WTC11 (cell line): ENCODE measurements around the gene ABCB11. TPM values are rescaled to one million over a fixed set of nuclear protein-coding genes. Genes with fewer than 3 reads are reported as not detected.

Source experiments
- ATAC-seq: fragments of 200-7000 bp; cut with Tn5 transposase; 2 replicates; pipeline ENCODE4 v1.10.0; 2021; ENCODE audit warnings: mild to moderate bottlenecking, moderate library complexity
- CTCF ChIA-PET: fragments of 300-600 bp; sonication (Branson Sonifier 250); formaldehyde crosslinking; loops from one replicate; lab custom pipeline; 2021; ENCODE audit warnings: antibody characterized with exemption; lab: Charles Lee
- POLR2A ChIA-PET: fragments of 350-600 bp; sonication (Branson Sonifier 250); formaldehyde crosslinking; loops from one replicate; lab custom pipeline; 2021; ENCODE audit warnings: antibody characterized with exemption; lab: Charles Lee
- DNase-seq: peaks from one replicate; pipeline ENCODE4 v3.0.0; 2021; ENCODE audit warnings: low spot score
- H3K27ac Mint-ChIP-seq: 2 replicates; pipeline ENCODE4 v1.8.0; 2021; ENCODE audit warnings: mixed read lengths
- H3K27me3 Mint-ChIP-seq: 2 replicates; pipeline ENCODE4 v1.8.0; 2021; ENCODE audit warnings: low read depth, mild to moderate bottlenecking, moderate library complexity, mixed read lengths
- H3K36me3 Mint-ChIP-seq: 2 replicates; pipeline ENCODE4 v1.8.0; 2021; ENCODE audit warnings: mixed read lengths
- H3K4me1 Mint-ChIP-seq: 2 replicates; pipeline ENCODE4 v1.8.0; 2022; ENCODE audit warnings: mixed read lengths
- H3K4me3 Mint-ChIP-seq: 2 replicates; pipeline ENCODE4 v1.8.0; 2021; ENCODE audit warnings: mild to moderate bottlenecking, moderate library complexity, mixed read lengths
- H3K9me3 Mint-ChIP-seq: 2 replicates; pipeline ENCODE4 v1.8.0; 2021; ENCODE audit warnings: mixed read lengths
- ARID4B ChIP-seq: sonication (generic); formaldehyde crosslinking; IDR thresholded peaks from 2 replicates; pipeline ENCODE4 v1.8.0; 2023; ENCODE audit warnings: missing genetic modification reagents, mild to moderate bottlenecking, borderline replicate concordance
- ATF1 ChIP-seq: sonication (generic); formaldehyde crosslinking; IDR thresholded peaks from 2 replicates; pipeline ENCODE4 v1.8.1; 2023; ENCODE audit warnings: mild to moderate bottlenecking, moderate library complexity, missing genetic modification reagents
- CREB1 ChIP-seq: sonication (generic); formaldehyde crosslinking; IDR thresholded peaks from 2 replicates; pipeline ENCODE4 v1.8.0; 2023; ENCODE audit warnings: mild to moderate bottlenecking, missing genetic modification reagents
- CTCF ChIP-seq: fragments of 200-600 bp; IDR thresholded peaks from 2 replicates; pipeline ENCODE4 v1.8.0; 2022; ENCODE audit warnings: antibody characterized with exemption
- E2F1 ChIP-seq: sonication (generic); formaldehyde crosslinking; IDR thresholded peaks from 2 replicates; pipeline ENCODE4 v1.8.0; 2022; ENCODE audit warnings: mild to moderate bottlenecking, missing genetic modification reagents
- EMX1 ChIP-seq: fragments of 250-450 bp; sonication (Bioruptor Pico); IDR thresholded peaks from 2 replicates; pipeline ENCODE4 v1.8.0; 2021; ENCODE audit warnings: mild to moderate bottlenecking
- ETV6 ChIP-seq: sonication (generic); formaldehyde crosslinking; IDR thresholded peaks from 2 replicates; pipeline ENCODE4 v1.8.1; 2022; ENCODE audit warnings: mild to moderate bottlenecking, missing genetic modification reagents
- HMGA2 ChIP-seq: fragments of 250-450 bp; sonication (Bioruptor Pico); IDR thresholded peaks from 2 replicates; pipeline ENCODE4 v1.4.0; 2021; ENCODE audit warnings: mild to moderate bottlenecking, moderate library complexity
- HMGXB4 ChIP-seq: sonication (generic); formaldehyde crosslinking; IDR thresholded peaks from 2 replicates; pipeline ENCODE4 v1.8.1; 2023; ENCODE audit warnings: mild to moderate bottlenecking, moderate library complexity, missing genetic modification reagents
- JAZF1 ChIP-seq: fragments of 250-450 bp; sonication (Bioruptor Pico); IDR thresholded peaks from 2 replicates; pipeline ENCODE4 v1.9.0; 2021; ENCODE audit warnings: moderate library complexity, mild to moderate bottlenecking, inconsistent platforms
- MXD4 ChIP-seq: fragments of 250-450 bp; sonication (Bioruptor Pico); IDR thresholded peaks from 2 replicates; pipeline ENCODE4 v1.8.0; 2021; ENCODE audit warnings: mild to moderate bottlenecking, moderate library complexity, borderline replicate concordance
- NR2C2 ChIP-seq: sonication (generic); formaldehyde crosslinking; IDR thresholded peaks from 2 replicates; pipeline ENCODE4 v1.8.0; 2022; ENCODE audit warnings: mild to moderate bottlenecking, missing genetic modification reagents
- OVOL2 ChIP-seq: fragments of 250-450 bp; sonication (Bioruptor Pico); IDR thresholded peaks from 2 replicates; pipeline ENCODE4 v1.9.0; 2021; ENCODE audit warnings: mild to moderate bottlenecking, borderline replicate concordance
- RORB ChIP-seq: fragments of 250-450 bp; sonication (Bioruptor Pico); IDR thresholded peaks from 2 replicates; pipeline ENCODE4 v1.9.0; 2021; ENCODE audit warnings: mild to moderate bottlenecking
- SOX15 ChIP-seq: fragments of 250-450 bp; sonication (Bioruptor Pico); IDR thresholded peaks from 2 replicates; pipeline ENCODE4 v1.9.0; 2021; ENCODE audit warnings: mild to moderate bottlenecking
- ZNF138 ChIP-seq: sonication (generic); formaldehyde crosslinking; conservative IDR thresholded peaks from 2 replicates; pipeline ENCODE4 v1.8.1; 2022; ENCODE audit warnings: mild to moderate bottlenecking, moderate library complexity, missing genetic modification reagents
- ZNF671 ChIP-seq: fragments of 250-450 bp; sonication (Bioruptor Pico); IDR thresholded peaks from 2 replicates; pipeline ENCODE4 v1.8.0; 2021; ENCODE audit warnings: mild to moderate bottlenecking
- total RNA-seq: library from RNA; stranded (reverse); gene quantifications from 3 replicates; pipeline ENCODE4 v1.2.3, GENCODE V29; 2021
- TF ChIP-seq, protein P1 (sequence below): sonication (generic); formaldehyde crosslinking; IDR thresholded peaks from 2 replicates; pipeline ENCODE4 v1.8.0; 2022; ENCODE audit warnings: mild to moderate bottlenecking, missing genetic modification reagents
- TF ChIP-seq, protein P2 (sequence below): sonication (generic); formaldehyde crosslinking; IDR thresholded peaks from 2 replicates; pipeline ENCODE4 v1.8.1; 2022; ENCODE audit warnings: low read depth, mild to moderate bottlenecking, moderate library complexity, missing genetic modification reagents, borderline replicate concordance

The ABCB11 gene
- total RNA-seq, 1 experiment from 2014 or later, result 0.77 TPM

- CTCF ChIA-PET, result no interaction called here
- no peak for ATAC-seq
- peaks cover 12% of the 10 kb centered on the region; the same call in 1 of the 2 replicates for H3K27me3 Mint-ChIP-seq
- H3K9me3 Mint-ChIP-seq, result peaks cover 19% of the 10 kb centered on the region
- no peak overlapping the region for H3K4me3 Mint-ChIP-seq
- H3K27ac Mint-ChIP-seq, result no peak overlapping the region
- H3K4me1 Mint-ChIP-seq, result peaks cover 42% of the 10 kb centered on the region
- H3K36me3 Mint-ChIP-seq, result peaks cover 13% of the 10 kb centered on the region
- no peak for TF ChIP-seq ETV6 (CRISPR knock-in tag)
- no peak for TF ChIP-seq MXD4 (CRISPR knock-in tag)
- no peak for TF ChIP-seq OVOL2 (CRISPR knock-in tag)
- TF ChIP-seq ARID4B (CRISPR knock-in tag), result no peak
- no peak for TF ChIP-seq HMGXB4 (CRISPR knock-in tag)
- no peak for TF ChIP-seq ATF1 (CRISPR knock-in tag)
- no peak for TF ChIP-seq CTCF
- no peak for TF ChIP-seq CREB1 (CRISPR knock-in tag)
- no peak for TF ChIP-seq NR2C2 (CRISPR knock-in tag)
- no peak for TF ChIP-seq EMX1 (CRISPR knock-in tag)
- TF ChIP-seq, protein P1, sequence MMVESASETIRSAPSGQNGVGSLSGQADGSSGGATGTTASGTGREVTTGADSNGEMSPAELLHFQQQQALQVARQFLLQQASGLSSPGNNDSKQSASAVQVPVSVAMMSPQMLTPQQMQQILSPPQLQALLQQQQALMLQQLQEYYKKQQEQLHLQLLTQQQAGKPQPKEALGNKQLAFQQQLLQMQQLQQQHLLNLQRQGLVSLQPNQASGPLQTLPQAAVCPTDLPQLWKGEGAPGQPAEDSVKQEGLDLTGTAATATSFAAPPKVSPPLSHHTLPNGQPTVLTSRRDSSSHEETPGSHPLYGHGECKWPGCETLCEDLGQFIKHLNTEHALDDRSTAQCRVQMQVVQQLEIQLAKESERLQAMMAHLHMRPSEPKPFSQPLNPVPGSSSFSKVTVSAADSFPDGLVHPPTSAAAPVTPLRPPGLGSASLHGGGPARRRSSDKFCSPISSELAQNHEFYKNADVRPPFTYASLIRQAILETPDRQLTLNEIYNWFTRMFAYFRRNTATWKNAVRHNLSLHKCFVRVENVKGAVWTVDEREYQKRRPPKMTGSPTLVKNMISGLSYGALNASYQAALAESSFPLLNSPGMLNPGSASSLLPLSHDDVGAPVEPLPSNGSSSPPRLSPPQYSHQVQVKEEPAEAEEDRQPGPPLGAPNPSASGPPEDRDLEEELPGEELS (CRISPR knock-in tag), result no peak
- TF ChIP-seq, all 79 proteins: peak for 0
- POLR2A ChIA-PET, result no interaction called here
- DNase-seq, result no peak
Observed at GRCh38 chr2:168916331-168916675, 114.8 kb downstream of the ABCB11 start.

- peaks cover 13% of the 10 kb centered on the region for H3K36me3 Mint-ChIP-seq
- peaks cover 37% of the 10 kb centered on the region for H3K4me1 Mint-ChIP-seq
- H3K27me3 Mint-ChIP-seq, result peaks cover 12% of the 10 kb centered on the region; the same call in 1 of the 2 replicates
- ATAC-seq, result no peak
- H3K4me3 Mint-ChIP-seq, result no peak overlapping the region
- ChIA-PET CTCF (no interaction called here), POLR2A (no interaction called here)
- no peak overlapping the region for H3K27ac Mint-ChIP-seq
- H3K9me3 Mint-ChIP-seq, result peaks cover 19% of the 10 kb centered on the region
- no peak for DNase-seq
- no peak for TF ChIP-seq ZNF671 (CRISPR knock-in tag)
- TF ChIP-seq RORB (CRISPR knock-in tag), result no peak
- TF ChIP-seq MXD4 (CRISPR knock-in tag), result no peak
- TF ChIP-seq EMX1 (CRISPR knock-in tag), result no peak
- TF ChIP-seq, protein P2, sequence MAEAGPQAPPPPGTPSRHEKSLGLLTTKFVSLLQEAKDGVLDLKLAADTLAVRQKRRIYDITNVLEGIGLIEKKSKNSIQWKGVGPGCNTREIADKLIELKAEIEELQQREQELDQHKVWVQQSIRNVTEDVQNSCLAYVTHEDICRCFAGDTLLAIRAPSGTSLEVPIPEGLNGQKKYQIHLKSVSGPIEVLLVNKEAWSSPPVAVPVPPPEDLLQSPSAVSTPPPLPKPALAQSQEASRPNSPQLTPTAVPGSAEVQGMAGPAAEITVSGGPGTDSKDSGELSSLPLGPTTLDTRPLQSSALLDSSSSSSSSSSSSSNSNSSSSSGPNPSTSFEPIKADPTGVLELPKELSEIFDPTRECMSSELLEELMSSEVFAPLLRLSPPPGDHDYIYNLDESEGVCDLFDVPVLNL (CRISPR knock-in tag), result no peak
- TF ChIP-seq HMGA2 (CRISPR knock-in tag), result no peak
- TF ChIP-seq E2F1 (CRISPR knock-in tag), result no peak
- TF ChIP-seq SOX15 (CRISPR knock-in tag), result no peak
- TF ChIP-seq ZNF138 (CRISPR knock-in tag), result no peak
- no peak for TF ChIP-seq ETV6 (CRISPR knock-in tag)
- TF ChIP-seq HMGXB4 (CRISPR knock-in tag), result no peak
- TF ChIP-seq JAZF1 (CRISPR knock-in tag), result no peak
Observed at GRCh38 chr2:168915441-168916330, 115.4 kb downstream of the ABCB11 start.
